ENCODE results near the gene APOL1.

APOL1 gene

DNA sequence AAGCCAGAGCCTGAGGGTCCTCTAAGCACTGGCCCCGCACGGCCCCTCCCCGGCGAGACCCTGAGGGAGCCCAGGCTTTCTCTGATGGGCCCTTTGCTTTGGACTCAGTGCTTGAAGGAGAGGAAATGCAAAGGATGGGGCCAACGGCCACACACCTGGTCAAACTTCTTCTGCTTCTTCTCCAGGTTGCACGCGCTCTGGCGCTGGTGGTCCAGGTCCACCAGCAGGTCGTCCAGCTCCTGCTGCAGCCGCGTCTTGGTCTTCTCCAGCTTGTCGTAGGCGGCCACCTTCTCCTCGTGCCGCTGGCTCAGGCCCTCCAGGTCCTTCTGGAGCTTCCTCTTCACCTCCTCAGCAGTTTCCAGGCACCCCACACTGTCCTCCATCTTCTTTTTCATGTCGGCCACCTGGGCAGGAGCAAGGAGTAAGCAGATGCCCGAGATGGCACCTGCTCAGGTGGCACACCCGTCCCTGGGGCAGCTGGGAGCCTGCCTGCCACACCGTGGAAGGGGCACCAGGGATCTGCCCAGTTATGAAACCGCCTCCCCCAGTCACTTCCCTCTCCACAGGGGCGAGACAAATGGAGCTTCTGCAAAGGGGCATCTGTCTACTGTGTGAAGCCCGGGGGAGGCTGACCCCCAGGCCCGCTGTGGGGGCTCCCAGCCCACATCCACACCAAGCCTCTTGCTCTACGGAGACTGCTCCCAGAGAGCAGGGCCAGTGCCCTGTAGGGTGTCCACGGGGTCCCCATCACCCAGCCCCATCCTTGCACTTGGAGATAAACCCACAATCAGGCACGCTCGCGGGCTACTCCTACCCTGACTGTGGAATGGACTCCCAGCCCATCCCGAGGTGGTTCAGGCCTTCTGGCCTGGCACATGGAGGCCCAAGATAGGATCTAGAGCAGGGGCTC is 39.2 kb downstream of the APOL1 start:
- TF ChIP-seq, protein P1, sequence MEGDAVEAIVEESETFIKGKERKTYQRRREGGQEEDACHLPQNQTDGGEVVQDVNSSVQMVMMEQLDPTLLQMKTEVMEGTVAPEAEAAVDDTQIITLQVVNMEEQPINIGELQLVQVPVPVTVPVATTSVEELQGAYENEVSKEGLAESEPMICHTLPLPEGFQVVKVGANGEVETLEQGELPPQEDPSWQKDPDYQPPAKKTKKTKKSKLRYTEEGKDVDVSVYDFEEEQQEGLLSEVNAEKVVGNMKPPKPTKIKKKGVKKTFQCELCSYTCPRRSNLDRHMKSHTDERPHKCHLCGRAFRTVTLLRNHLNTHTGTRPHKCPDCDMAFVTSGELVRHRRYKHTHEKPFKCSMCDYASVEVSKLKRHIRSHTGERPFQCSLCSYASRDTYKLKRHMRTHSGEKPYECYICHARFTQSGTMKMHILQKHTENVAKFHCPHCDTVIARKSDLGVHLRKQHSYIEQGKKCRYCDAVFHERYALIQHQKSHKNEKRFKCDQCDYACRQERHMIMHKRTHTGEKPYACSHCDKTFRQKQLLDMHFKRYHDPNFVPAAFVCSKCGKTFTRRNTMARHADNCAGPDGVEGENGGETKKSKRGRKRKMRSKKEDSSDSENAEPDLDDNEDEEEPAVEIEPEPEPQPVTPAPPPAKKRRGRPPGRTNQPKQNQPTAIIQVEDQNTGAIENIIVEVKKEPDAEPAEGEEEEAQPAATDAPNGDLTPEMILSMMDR (IDR thresholded peaks at IDR 0.05; ENCODE audit: low read depth, low read length): no peak
- no peak for DNase-seq (ENCODE audit: low read depth in 2 of 2)
- H3K4me3 ChIP-seq (replicated peaks in 1 of 2; ENCODE audit: low read depth in 2 of 2, low read length in 2 of 2): no peak overlapping the region

GRCh38 chr22:36292823-36293530 is 40.0 kb downstream of the APOL1 start:
- no peak for DNase-seq (ENCODE audit: low read depth in 2 of 2)
- TF ChIP-seq, protein P1 (IDR thresholded peaks at IDR 0.05; ENCODE audit: low read depth, low read length): no peak
- H3K4me3 ChIP-seq (replicated peaks in 1 of 2; ENCODE audit: low read depth in 2 of 2, low read length in 2 of 2): no peak overlapping the region

- no peak overlapping the region for H3K4me3 ChIP-seq (replicated peaks in 1 of 2; ENCODE audit: low read depth in 2 of 2, low read length in 2 of 2)
- DNase-seq (ENCODE audit: low read depth in 2 of 2): no peak
- TF ChIP-seq, protein P1 (IDR thresholded peaks at IDR 0.05; ENCODE audit: low read depth, low read length): no peak
Observed at GRCh38 chr22:36293606-36294292, 40.8 kb downstream of the APOL1 start.

GRCh38 chr22:36294293-36294620 is 41.3 kb downstream of the APOL1 start:
- H3K4me3 ChIP-seq (replicated peaks in 1 of 2; ENCODE audit: low read depth in 2 of 2, low read length in 2 of 2): no peak overlapping the region
- TF ChIP-seq, protein P1 (IDR thresholded peaks at IDR 0.05; ENCODE audit: low read depth, low read length): no peak
- no peak for DNase-seq (ENCODE audit: low read depth in 2 of 2)

DNA sequence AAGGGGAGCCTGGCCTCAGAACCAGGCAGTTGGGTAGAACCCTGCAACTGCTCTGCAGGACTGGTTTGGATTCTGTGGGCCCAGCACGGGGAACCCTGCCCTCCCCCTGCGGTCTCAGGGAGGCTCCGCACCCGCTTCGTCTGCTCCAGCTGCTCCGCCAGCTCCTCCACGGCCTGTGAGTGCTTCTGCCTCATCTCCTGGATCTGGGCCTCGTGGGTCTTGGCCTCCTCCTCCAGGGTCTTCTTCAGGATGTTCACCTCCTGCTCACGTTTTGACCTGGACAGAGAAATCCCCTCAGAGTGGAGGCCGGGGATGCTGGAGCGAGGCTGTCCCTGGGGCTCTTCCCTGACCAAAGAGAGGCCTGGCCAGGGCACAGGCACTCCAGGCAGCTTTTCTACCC is 41.9 kb downstream of the APOL1 start:
- no peak overlapping the region for H3K4me3 ChIP-seq (replicated peaks in 1 of 2; ENCODE audit: low read depth in 2 of 2, low read length in 2 of 2)
- TF ChIP-seq, protein P1 (IDR thresholded peaks at IDR 0.05; ENCODE audit: low read depth, low read length): no peak
- no peak for DNase-seq (ENCODE audit: low read depth in 2 of 2)

DNA sequence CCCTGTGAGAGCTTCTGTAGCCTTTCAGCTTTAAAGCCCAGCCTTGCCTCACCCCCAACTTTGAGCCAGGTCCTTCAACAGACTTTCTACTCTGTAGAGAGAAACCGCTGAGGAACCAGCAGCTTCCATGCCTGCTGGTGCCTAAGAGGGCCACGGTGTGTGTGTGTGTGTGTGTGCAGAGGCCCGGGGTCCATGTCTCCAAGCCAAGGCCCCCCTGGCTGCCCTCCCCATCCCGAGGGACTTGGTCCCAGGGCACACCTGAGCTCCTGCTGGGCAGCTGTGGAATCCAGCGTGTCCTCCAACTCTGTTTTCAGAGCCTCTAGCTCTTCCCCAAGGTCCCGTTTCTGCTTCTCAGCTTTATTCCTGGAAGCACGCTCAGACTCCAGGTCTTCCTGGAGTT is 42.3 kb downstream of the APOL1 start:
- H3K4me3 ChIP-seq (replicated peaks in 1 of 2; ENCODE audit: low read depth in 2 of 2, low read length in 2 of 2): no peak overlapping the region
- DNase-seq (ENCODE audit: low read depth in 2 of 2): no peak
- TF ChIP-seq, protein P1 (IDR thresholded peaks at IDR 0.05; ENCODE audit: low read depth, low read length): no peak
